ENCODE data around the gene HPGD. TPM values are rescaled to one million over a fixed set of nuclear protein-coding genes. Genes with fewer than 3 reads are reported as not detected.

The HPGD gene
- total RNA-seq, 1 donor from 2014 or later = 16.5 TPM

DNA sequence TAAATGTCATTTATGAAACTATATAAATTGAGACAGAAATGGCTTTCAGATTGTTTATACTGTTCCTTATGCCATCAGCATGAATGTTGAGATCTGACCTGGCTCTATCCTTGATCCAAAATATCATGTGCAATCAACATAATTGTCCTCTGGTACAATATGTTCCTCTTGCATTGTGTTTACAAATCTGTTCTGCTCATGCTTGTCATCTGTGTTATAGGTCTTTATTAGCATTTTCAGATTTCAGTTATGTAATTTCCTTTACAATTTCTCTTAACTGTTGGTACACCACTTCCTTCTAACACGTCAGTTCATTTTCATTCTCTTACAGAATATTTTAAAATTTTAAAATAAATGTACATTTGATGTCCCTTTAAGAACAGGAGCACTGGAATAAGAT, 1.6 kb downstream of the HPGD start:
- Mint-ChIP-seq H3K27me3 (peaks cover 46% of the 10 kb centered on the region), H3K27ac (no peak overlapping the region)

GRCh38 chr4:174517502-174518445, 4.5 kb downstream of the HPGD start:
- Mint-ChIP-seq H3K9me3 (no peaks in the 10 kb centered on the region), H3K4me3 (no peak overlapping the region), H3K36me3 (no peaks in the 10 kb centered on the region), H3K4me1 (ENCODE audit: unreplicated experiment) (no peaks in the 10 kb centered on the region), H3K27me3 (peaks cover 20% of the 10 kb centered on the region), H3K27ac (no peak overlapping the region)
- DNase-seq (ENCODE audit: extremely low spot score, unreplicated experiment) = no peak
- TF ChIP-seq CTCF (conservative IDR thresholded peaks at IDR 0.05) = no peak

More for the DNA sequence above, 1.6 kb downstream of the HPGD start:
- Mint-ChIP-seq H3K4me1 (ENCODE audit: unreplicated experiment) (no peaks in the 10 kb centered on the region), H3K9me3 (no peaks in the 10 kb centered on the region), H3K4me3 (no peak overlapping the region), H3K36me3 (no peaks in the 10 kb centered on the region)
- TF ChIP-seq CTCF (conservative IDR thresholded peaks at IDR 0.05) = no peak
- no peak for DNase-seq (ENCODE audit: extremely low spot score, unreplicated experiment)

GRCh38 chr4:174516794-174517193, 5.5 kb downstream of the HPGD start:
- Mint-ChIP-seq H3K27me3 (peaks cover 12% of the 10 kb centered on the region), H3K9me3 (no peaks in the 10 kb centered on the region), H3K36me3 (no peaks in the 10 kb centered on the region), H3K27ac (no peak overlapping the region), H3K4me1 (ENCODE audit: unreplicated experiment) (no peaks in the 10 kb centered on the region), H3K4me3 (no peak overlapping the region)
- TF ChIP-seq CTCF (conservative IDR thresholded peaks at IDR 0.05) = no peak
- no peak for DNase-seq (ENCODE audit: extremely low spot score, unreplicated experiment)

- H3K4me1 Mint-ChIP-seq (ENCODE audit: unreplicated experiment) = no peaks in the 10 kb centered on the region
- no peaks in the 10 kb centered on the region for H3K9me3 Mint-ChIP-seq
- H3K4me3 Mint-ChIP-seq = no peak overlapping the region
- TF ChIP-seq CTCF (conservative IDR thresholded peaks at IDR 0.05) = no peak
- H3K27ac Mint-ChIP-seq = no peak overlapping the region
- no peaks in the 10 kb centered on the region for H3K36me3 Mint-ChIP-seq
- H3K27me3 Mint-ChIP-seq = peaks cover 8% of the 10 kb centered on the region
- DNase-seq (ENCODE audit: extremely low spot score, unreplicated experiment) = no peak
Measured at GRCh38 chr4:174516345-174516744, 5.9 kb downstream of the HPGD start.

GRCh38 chr4:174512745-174513144, 9.5 kb downstream of the HPGD start:
- Mint-ChIP-seq H3K27me3 (no peaks in the 10 kb centered on the region), H3K9me3 (no peaks in the 10 kb centered on the region), H3K4me1 (ENCODE audit: unreplicated experiment) (no peaks in the 10 kb centered on the region), H3K27ac (no peak overlapping the region), H3K36me3 (no peaks in the 10 kb centered on the region), H3K4me3 (no peak overlapping the region)
- no peak for DNase-seq (ENCODE audit: extremely low spot score, unreplicated experiment)
- TF ChIP-seq CTCF (conservative IDR thresholded peaks at IDR 0.05) = no peak
